OCI-LY7 (cell line): ENCODE measurements around the gene SLCO1B3. TPM values are rescaled to one million over a fixed set of nuclear protein-coding genes. Genes with fewer than 3 reads are reported as not detected.

Experiments used
- BruUV-seq: library from RNA; stranded (reverse); fragments of 400-500 nt; replicated peaks from 2 replicates; lab custom pipeline; 2021; lab: Mats Ljungman, UMichigan
- CTCF ChIA-PET: fragments of 300-600 bp; sonication (Branson Sonifier 250); formaldehyde crosslinking; loops from one replicate; lab custom pipeline; 2022; ENCODE audit warnings: antibody characterized with exemption; ENCODE audit not compliant: unreplicated experiment; lab: Charles Lee
- POLR2A ChIA-PET: fragments of 300-600 bp; sonication (Branson Sonifier 250); formaldehyde crosslinking; loops from one replicate; lab custom pipeline; 2022; ENCODE audit warnings: antibody characterized with exemption; lab: Charles Lee
- DNase-seq: peaks from one replicate; pipeline ENCODE4 v3.0.0-alpha.2; 2015; ENCODE audit warnings: low spot score
- H2AFZ ChIP-seq: fragments of 200-600 bp; sonication (generic), shearing (Covaris generic); 2 replicates; pipeline ENCODE4 v1.6.1; 2014; ENCODE audit warnings: mild to moderate bottlenecking, antibody characterized with exemption, low read length, moderate library complexity
- H3K27ac ChIP-seq: fragments of 200-600 bp; sonication (generic); 2 replicates; pipeline ENCODE4 v1.5.1; 2014; ENCODE audit warnings: mixed run types, low read depth, mild to moderate bottlenecking, moderate library complexity, low read length, inconsistent platforms; ENCODE audit not compliant: poor library complexity, severe bottlenecking
- H3K36me3 ChIP-seq: fragments of 200-600 bp; sonication (generic); 2 replicates; pipeline ENCODE4 v1.6.1; 2014; ENCODE audit warnings: mild to moderate bottlenecking, antibody characterized with exemption, low read length, moderate library complexity, mixed read lengths; ENCODE audit not compliant: insufficient read depth
- H3K4me1 ChIP-seq: fragments of 200-600 bp; sonication (generic); 2 replicates; pipeline ENCODE4 v1.5.1; 2014; ENCODE audit warnings: mild to moderate bottlenecking, low read length; ENCODE audit not compliant: insufficient read depth, poor library complexity, severe bottlenecking
- H3K4me2 ChIP-seq: fragments of 200-600 bp; sonication (generic); 2 replicates; pipeline ENCODE4 v1.6.1; 2014; ENCODE audit warnings: mild to moderate bottlenecking, low read length
- H3K4me3 ChIP-seq: fragments of 200-600 bp; sonication (generic); 2 replicates; pipeline ENCODE4 v1.5.1; 2014; ENCODE audit warnings: mild to moderate bottlenecking, low read depth, low read length; ENCODE audit not compliant: poor library complexity, severe bottlenecking
- H3K79me2 ChIP-seq: fragments of 200-600 bp; sonication (generic); 2 replicates; pipeline ENCODE4 v1.6.1; 2016; ENCODE audit warnings: low read depth, mild to moderate bottlenecking, low read length, moderate library complexity, mixed read lengths; ENCODE audit not compliant: insufficient read depth
- H3K9me2 ChIP-seq: fragments of 200-600 bp; sonication (generic); 2 replicates; pipeline ENCODE4 v1.6.1; 2016; ENCODE audit warnings: mild to moderate bottlenecking, low read length, mixed read lengths; ENCODE audit not compliant: insufficient read depth
- H3K9me3 ChIP-seq: fragments of 200-600 bp; sonication (generic); 2 replicates; pipeline ENCODE4 v1.6.1; 2014; ENCODE audit warnings: mild to moderate bottlenecking, mixed run types, low read length, mixed read lengths
- H4K20me1 ChIP-seq: fragments of 200-600 bp; sonication (generic); 2 replicates; pipeline ENCODE4 v1.6.1; 2014; ENCODE audit warnings: mild to moderate bottlenecking, antibody characterized with exemption, low read length, moderate library complexity, mixed read lengths; ENCODE audit not compliant: insufficient read depth
- CTCF ChIP-seq: fragments of 200-600 bp; sonication (generic); conservative IDR thresholded peaks from 2 replicates; pipeline ENCODE4 v1.5.1; 2014; ENCODE audit warnings: mild to moderate bottlenecking, antibody characterized with exemption, low read length, moderate library complexity, mixed read lengths
- EZH2phosphoT487 ChIP-seq: fragments of 200-600 bp; sonication (generic); IDR thresholded peaks from 2 replicates; pipeline ENCODE4 v1.6.1; 2018; ENCODE audit warnings: low read depth, borderline replicate concordance, mild to moderate bottlenecking, mixed run types, antibody characterized with exemption, low read length, moderate library complexity, mixed read lengths
- intact Hi-C: fragments of 100-400 bp; cut with micrococcal nuclease; formaldehyde crosslinking; loops from one replicate; pipeline ENCODE4 v1.10.0; 2022; ENCODE audit not compliant: unreplicated experiment
- total RNA-seq, 2 experiments: library from RNA; depleted of rRNA in 1 of 2; stranded (reverse); fragments of >200 nt in 1 of 2; shearing (Covaris generic) in 1 of 2; gene quantifications; 2 replicates each; pipeline ENCODE4 v1.2.3, GENCODE V29; 2014 to 2022

The SLCO1B3 gene
- total RNA-seq, 2 experiments from 2014 or later, result not detected

GRCh38 chr12:20950248-20950647 lies 139.7 kb downstream of the SLCO1B3 start:
- Histone ChIP-seq H4K20me1 (no peaks in the 10 kb centered on the region), H3K27ac (no peak overlapping the region), H3K36me3 (no peaks in the 10 kb centered on the region), H3K9me2 (no peaks in the 10 kb centered on the region), H3K79me2 (no peaks in the 10 kb centered on the region), H2AFZ (no peak overlapping the region), H3K9me3 (no peaks in the 10 kb centered on the region), H3K4me1 (no peaks in the 10 kb centered on the region), H3K4me3 (no peak overlapping the region), H3K4me2 (no peak overlapping the region)
- BruUV-seq, result no TSS peak
- TF ChIP-seq CTCF (peak; percentile 81), EZH2phosphoT487 (no peak)
- CTCF ChIA-PET, result interaction anchor here (0.5 kb wide), 1 partner anchor 730 kb away, joined by 4 read pairs; no protein-coding TSS in a partner anchor
- peak; percentile 35 for DNase-seq
- POLR2A ChIA-PET, result no interaction called here
- intact Hi-C loops, result loop anchor here (1.0 kb wide), 1 partner anchor 220 kb away; no protein-coding TSS in a partner anchor

- intact Hi-C loops, result no loop called here
- Histone ChIP-seq H3K4me3 (no peak overlapping the region), H4K20me1 (no peaks in the 10 kb centered on the region), H3K27ac (no peak overlapping the region), H3K79me2 (no peaks in the 10 kb centered on the region), H2AFZ (no peak overlapping the region), H3K4me2 (no peak overlapping the region), H3K9me2 (no peaks in the 10 kb centered on the region), H3K4me1 (no peaks in the 10 kb centered on the region), H3K36me3 (no peaks in the 10 kb centered on the region), H3K9me3 (0 out of 2 replicates have a peak, but pooled peaks cover 5% of the 10 kb centered on the region)
- ChIA-PET CTCF (no interaction called here), POLR2A (no interaction called here)
- no peak for DNase-seq
- TF ChIP-seq CTCF (no peak), EZH2phosphoT487 (no peak)
- no TSS peak for BruUV-seq
Measured at GRCh38 chr12:20963303-20963702, 152.8 kb downstream of the SLCO1B3 start.

- no peaks in the 10 kb centered on the region for H3K79me2 ChIP-seq
- no peak overlapping the region for H3K4me2 ChIP-seq
- BruUV-seq, result no TSS peak
- H3K9me3 ChIP-seq, result 0 out of 2 replicates have a peak, but pooled peaks cover 5% of the 10 kb centered on the region
- TF ChIP-seq CTCF, result no peak
- TF ChIP-seq EZH2phosphoT487, result no peak
- POLR2A ChIA-PET, result no interaction called here
- no peaks in the 10 kb centered on the region for H3K9me2 ChIP-seq
- no peaks in the 10 kb centered on the region for H3K4me1 ChIP-seq
- DNase-seq, result no peak
- H3K4me3 ChIP-seq, result no peak overlapping the region
- H3K36me3 ChIP-seq, result no peaks in the 10 kb centered on the region
- no peaks in the 10 kb centered on the region for H4K20me1 ChIP-seq
- intact Hi-C loops, result no loop called here
- H3K27ac ChIP-seq, result no peak overlapping the region
- H2AFZ ChIP-seq, result no peak overlapping the region
- CTCF ChIA-PET, result no interaction called here
Measured at GRCh38 chr12:20963762-20964161, 153.3 kb downstream of the SLCO1B3 start.
